Astrocyte (in vitro differentiated cells and primary cell): ENCODE data around the gene BANP. TPM values are rescaled to one million over a fixed set of nuclear protein-coding genes. Genes with fewer than 3 reads are reported as not detected.

ENCODE experiments used
- DNase-seq: peaks from one replicate; pipeline ENCODE4 v3.0.0-alpha.2; 2010; ENCODE audit warnings: low read depth
- FAIRE-seq: peaks from 2 replicates; lab custom pipeline; 2011; peaks lifted over from hg19 to GRCh38; lab: Jason Lieb, UNC
- H2AFZ ChIP-seq: 2 replicates; pipeline ENCODE4 v1.6.0; 2012; ENCODE audit warnings: low read depth, low read length, inconsistent platforms
- H3K27ac ChIP-seq: 2 replicates; pipeline ENCODE4 v1.5.1; 2011; ENCODE audit warnings: low read depth, low read length, inconsistent platforms
- H3K27me3 ChIP-seq: 2 replicates; pipeline ENCODE4 v1.6.0; 2011; ENCODE audit warnings: low read length, inconsistent platforms; ENCODE audit not compliant: insufficient read depth
- H3K36me3 ChIP-seq: 2 replicates; pipeline ENCODE4 v1.5.1; 2011; ENCODE audit warnings: low read length, inconsistent platforms; ENCODE audit not compliant: insufficient read depth
- H3K4me1 ChIP-seq: 2 replicates; pipeline ENCODE4 v1.5.1; 2011; ENCODE audit warnings: low read length, inconsistent platforms; ENCODE audit not compliant: insufficient read depth
- H3K4me2 ChIP-seq: 2 replicates; pipeline ENCODE4 v1.6.0; 2012; ENCODE audit warnings: low read length, inconsistent platforms
- H3K4me3 ChIP-seq: 2 replicates; pipeline ENCODE4 v1.5.1; 2011; ENCODE audit warnings: low read depth, mild to moderate bottlenecking, low read length, inconsistent platforms; ENCODE audit not compliant: insufficient read depth
- H3K79me2 ChIP-seq: 2 replicates; pipeline ENCODE4 v1.6.0; 2012; ENCODE audit warnings: mild to moderate bottlenecking, low read length, inconsistent platforms; ENCODE audit not compliant: insufficient read depth
- H3K9ac ChIP-seq: 2 replicates; pipeline ENCODE4 v1.6.0; 2012; ENCODE audit warnings: mild to moderate bottlenecking, low read length, inconsistent platforms
- H3K9me3 ChIP-seq: 2 replicates; pipeline ENCODE4 v1.5.1; 2012; ENCODE audit warnings: low read depth, mild to moderate bottlenecking, low read length, inconsistent platforms; ENCODE audit not compliant: insufficient read depth
- H4K20me1 ChIP-seq: 2 replicates; pipeline ENCODE4 v1.6.0; 2012; ENCODE audit warnings: low read length, inconsistent platforms; ENCODE audit not compliant: insufficient read depth
- H3K27ac Mint-ChIP-seq: one replicate; pipeline ENCODE4 v1.8.0; 2021; ENCODE audit warnings: mild to moderate bottlenecking, mixed read lengths; ENCODE audit not compliant: unreplicated experiment
- H3K27me3 Mint-ChIP-seq: one replicate; pipeline ENCODE4 v1.8.0; 2021; ENCODE audit warnings: low read depth, mixed read lengths; ENCODE audit not compliant: unreplicated experiment
- H3K36me3 Mint-ChIP-seq: one replicate; pipeline ENCODE4 v1.8.0; 2021; ENCODE audit warnings: low read depth, mixed read lengths; ENCODE audit not compliant: unreplicated experiment
- H3K4me1 Mint-ChIP-seq: one replicate; pipeline ENCODE4 v1.8.0; 2021; ENCODE audit warnings: low read depth, mixed read lengths; ENCODE audit not compliant: unreplicated experiment
- H3K4me3 Mint-ChIP-seq: one replicate; pipeline ENCODE4 v1.8.0; 2021; ENCODE audit warnings: mild to moderate bottlenecking, moderate library complexity, mixed read lengths; ENCODE audit not compliant: unreplicated experiment
- H3K9me3 Mint-ChIP-seq: one replicate; pipeline ENCODE4 v1.8.0; 2021; ENCODE audit warnings: mild to moderate bottlenecking, mixed read lengths; ENCODE audit not compliant: unreplicated experiment
- CTCF ChIP-seq: IDR thresholded peaks from 2 replicates; pipeline ENCODE4 v1.5.1; 2011; ENCODE audit warnings: low read depth, mild to moderate bottlenecking, inconsistent platforms, low read length, moderate library complexity; ENCODE audit not compliant: insufficient read depth
- EZH2 ChIP-seq: IDR thresholded peaks from 2 replicates; pipeline ENCODE4 v1.6.1; 2012; ENCODE audit warnings: mild to moderate bottlenecking, low read length, inconsistent platforms; ENCODE audit not compliant: insufficient read depth
- total RNA-seq: library from RNA; stranded (reverse); gene quantifications from 2 replicates; pipeline ENCODE4 v1.2.1, GENCODE V29; 2021

The BANP gene
- total RNA-seq, 1 donor from 2014 or later: 28.9 TPM

- no peaks in the 10 kb centered on the region for H4K20me1 ChIP-seq
- H3K4me2 ChIP-seq: no peak overlapping the region
- no peak overlapping the region for H3K4me3 Mint-ChIP-seq
- TF ChIP-seq CTCF (no peak), EZH2 (no peak)
- H3K27me3 Mint-ChIP-seq: no peaks in the 10 kb centered on the region
- no peak overlapping the region for H3K27ac ChIP-seq
- DNase-seq (no peak), FAIRE-seq (no peak)
- H3K4me1 Mint-ChIP-seq: peaks cover 4% of the 10 kb centered on the region
- no peaks in the 10 kb centered on the region for H3K36me3 ChIP-seq
- no peak overlapping the region for H2AFZ ChIP-seq
- no peaks in the 10 kb centered on the region for H3K27me3 ChIP-seq
- H3K4me3 ChIP-seq: no peak overlapping the region
- peaks cover 9% of the 10 kb centered on the region for H3K79me2 ChIP-seq
- H3K4me1 ChIP-seq: peaks cover 12% of the 10 kb centered on the region
- H3K27ac Mint-ChIP-seq: no peak overlapping the region
- no peaks in the 10 kb centered on the region for H3K9me3 Mint-ChIP-seq
- H3K36me3 Mint-ChIP-seq: no peaks in the 10 kb centered on the region
- no peaks in the 10 kb centered on the region for H3K9me3 ChIP-seq
- no peak overlapping the region for H3K9ac ChIP-seq
These were observed 3.7 kb upstream of the BANP start for GRCh38 chr16:87947356-87948118.

- Histone ChIP-seq H3K9me3 (no peaks in the 10 kb centered on the region), H3K4me2 (no peak overlapping the region), H4K20me1 (no peaks in the 10 kb centered on the region), H3K27me3 (no peaks in the 10 kb centered on the region), H2AFZ (no peak overlapping the region), H3K9ac (no peak overlapping the region), H3K36me3 (no peaks in the 10 kb centered on the region), H3K79me2 (peaks cover 15% of the 10 kb centered on the region), H3K27ac (no peak overlapping the region), H3K4me1 (peaks cover 17% of the 10 kb centered on the region), H3K4me3 (no peak overlapping the region)
- Mint-ChIP-seq H3K27me3 (no peaks in the 10 kb centered on the region), H3K9me3 (no peaks in the 10 kb centered on the region), H3K4me1 (peaks cover 5% of the 10 kb centered on the region), H3K36me3 (no peaks in the 10 kb centered on the region), H3K4me3 (no peak overlapping the region), H3K27ac (no peak overlapping the region)
- TF ChIP-seq CTCF: no peak
- no peak for FAIRE-seq
- no peak for DNase-seq
These were observed 3.1 kb upstream of the BANP start for GRCh38 chr16:87948119-87948545.

GRCh38 chr16:87948735-87949070 lies 2.5 kb upstream of the BANP start:
- DNase-seq: no peak
- Histone ChIP-seq H3K4me2 (no peak overlapping the region), H3K4me3 (no peak overlapping the region), H3K27me3 (no peaks in the 10 kb centered on the region), H3K9ac (no peak overlapping the region), H3K4me1 (peaks cover 17% of the 10 kb centered on the region), H3K27ac (no peak overlapping the region), H3K36me3 (no peaks in the 10 kb centered on the region), H3K79me2 (peaks cover 21% of the 10 kb centered on the region), H4K20me1 (no peaks in the 10 kb centered on the region), H2AFZ (no peak overlapping the region), H3K9me3 (no peaks in the 10 kb centered on the region)
- H3K36me3 Mint-ChIP-seq: peaks cover 2% of the 10 kb centered on the region
- no peaks in the 10 kb centered on the region for H3K9me3 Mint-ChIP-seq
- no peak for FAIRE-seq
- TF ChIP-seq EZH2 (no peak), CTCF (no peak)
- no peak overlapping the region for H3K4me3 Mint-ChIP-seq
- H3K27me3 Mint-ChIP-seq: no peaks in the 10 kb centered on the region
- H3K27ac Mint-ChIP-seq: no peak overlapping the region
- peaks cover 11% of the 10 kb centered on the region for H3K4me1 Mint-ChIP-seq
